ENCODE results near the gene CASP12.

- TF ChIP-seq EZH2 (IDR thresholded peaks at IDR 0.05) (no peak), POLR2AphosphoS5 (IDR thresholded peaks at IDR 0.05; ENCODE audit: borderline replicate concordance, low read depth, low read length) (no peak), FOXP2 (optimal IDR thresholded peaks at IDR 0.05; ENCODE audit: control extremely low read depth, extremely low read length, insufficient read depth) (no peak)
Observed at GRCh38 chr11:104841973-104842525, 56.2 kb downstream of the CASP12 start.

All from SK-N-MC (cell line).